D721Med (cell line): ENCODE results near the gene CDYL.

ENCODE experiments used
- DNase-seq: peaks from one replicate; pipeline ENCODE4 v3.0.0; 2011; ENCODE audit warnings: low spot score; ENCODE audit not compliant: insufficient read length
- FAIRE-seq: peaks from 2 replicates; lab custom pipeline; 2011; peaks lifted over from hg19 to GRCh38; lab: Jason Lieb, UNC
- TF ChIP-seq, protein P1 (sequence below): IDR thresholded peaks from 2 replicates; pipeline ENCODE4 v1.5.1; 2012; ENCODE audit warnings: mild to moderate bottlenecking, control low read depth; ENCODE audit not compliant: insufficient read depth; ENCODE audit errors: missing control alignments

The CDYL gene

DNA sequence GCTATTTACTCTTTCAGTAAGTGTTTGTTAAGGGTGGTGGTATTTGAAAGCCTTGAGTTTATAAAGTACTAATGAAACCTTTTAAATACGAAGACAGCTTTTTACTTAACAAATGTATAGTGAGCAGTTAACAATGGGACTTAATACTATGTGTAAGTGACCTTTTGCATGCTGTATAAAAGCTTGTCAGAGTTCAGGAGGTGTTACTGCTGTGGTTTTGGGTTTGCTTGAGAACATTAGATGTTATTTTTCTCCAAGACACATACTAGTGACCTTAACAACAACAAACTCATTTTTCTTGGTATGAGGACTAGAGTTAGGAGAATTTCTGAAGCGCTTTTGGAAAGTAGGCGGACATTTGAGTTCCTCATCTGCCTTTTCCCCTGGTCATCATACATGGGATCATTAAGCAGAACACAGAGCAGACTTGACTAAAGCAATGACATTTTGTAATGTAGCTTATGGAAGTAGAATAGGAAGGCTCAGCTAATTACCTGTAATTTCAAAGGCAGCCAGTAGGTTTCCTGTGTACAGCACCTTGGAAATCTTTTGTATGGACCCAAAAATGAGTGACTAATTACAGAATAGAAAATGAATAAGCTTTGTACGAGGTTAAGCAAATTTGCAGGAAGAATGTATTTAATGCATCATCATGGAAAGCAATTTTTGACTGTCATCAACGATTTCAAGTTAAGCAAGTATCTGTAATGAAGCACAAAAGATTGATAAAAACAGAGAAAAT is 14.1 kb downstream of the CDYL start:
- no peak for DNase-seq
- FAIRE-seq, result no peak
- TF ChIP-seq, protein P1, sequence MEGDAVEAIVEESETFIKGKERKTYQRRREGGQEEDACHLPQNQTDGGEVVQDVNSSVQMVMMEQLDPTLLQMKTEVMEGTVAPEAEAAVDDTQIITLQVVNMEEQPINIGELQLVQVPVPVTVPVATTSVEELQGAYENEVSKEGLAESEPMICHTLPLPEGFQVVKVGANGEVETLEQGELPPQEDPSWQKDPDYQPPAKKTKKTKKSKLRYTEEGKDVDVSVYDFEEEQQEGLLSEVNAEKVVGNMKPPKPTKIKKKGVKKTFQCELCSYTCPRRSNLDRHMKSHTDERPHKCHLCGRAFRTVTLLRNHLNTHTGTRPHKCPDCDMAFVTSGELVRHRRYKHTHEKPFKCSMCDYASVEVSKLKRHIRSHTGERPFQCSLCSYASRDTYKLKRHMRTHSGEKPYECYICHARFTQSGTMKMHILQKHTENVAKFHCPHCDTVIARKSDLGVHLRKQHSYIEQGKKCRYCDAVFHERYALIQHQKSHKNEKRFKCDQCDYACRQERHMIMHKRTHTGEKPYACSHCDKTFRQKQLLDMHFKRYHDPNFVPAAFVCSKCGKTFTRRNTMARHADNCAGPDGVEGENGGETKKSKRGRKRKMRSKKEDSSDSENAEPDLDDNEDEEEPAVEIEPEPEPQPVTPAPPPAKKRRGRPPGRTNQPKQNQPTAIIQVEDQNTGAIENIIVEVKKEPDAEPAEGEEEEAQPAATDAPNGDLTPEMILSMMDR, result no peak

DNA sequence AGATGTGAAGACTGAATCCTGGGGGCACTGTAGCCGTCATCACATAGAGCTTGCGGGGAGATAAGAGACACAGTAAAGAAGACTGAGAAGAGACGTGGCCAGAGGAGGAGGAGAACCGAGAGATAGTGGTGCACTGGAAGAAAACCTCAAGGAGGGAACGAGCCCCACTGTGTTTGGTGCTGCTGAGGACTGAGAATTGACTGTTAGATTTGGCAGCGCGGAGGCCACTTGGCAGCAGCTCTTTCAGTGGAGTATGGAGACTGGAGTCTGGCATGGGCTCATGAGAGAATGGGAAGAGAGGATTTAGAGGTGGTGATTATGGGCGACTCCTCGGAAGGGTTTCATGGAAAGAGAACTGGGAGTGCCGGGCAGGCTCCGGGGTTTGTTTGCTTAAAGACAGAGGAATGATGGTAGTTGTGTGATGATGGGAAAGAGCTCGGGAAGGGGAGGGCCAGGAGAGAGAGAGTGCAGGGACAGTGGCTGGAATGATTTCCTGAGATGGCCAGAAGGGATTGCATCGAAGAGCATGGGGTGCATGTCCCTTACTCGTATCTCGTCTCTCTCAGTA is 18.0 kb downstream of the CDYL start:
- TF ChIP-seq, protein P1, result no peak
- FAIRE-seq (no peak), DNase-seq (no peak)

DNA sequence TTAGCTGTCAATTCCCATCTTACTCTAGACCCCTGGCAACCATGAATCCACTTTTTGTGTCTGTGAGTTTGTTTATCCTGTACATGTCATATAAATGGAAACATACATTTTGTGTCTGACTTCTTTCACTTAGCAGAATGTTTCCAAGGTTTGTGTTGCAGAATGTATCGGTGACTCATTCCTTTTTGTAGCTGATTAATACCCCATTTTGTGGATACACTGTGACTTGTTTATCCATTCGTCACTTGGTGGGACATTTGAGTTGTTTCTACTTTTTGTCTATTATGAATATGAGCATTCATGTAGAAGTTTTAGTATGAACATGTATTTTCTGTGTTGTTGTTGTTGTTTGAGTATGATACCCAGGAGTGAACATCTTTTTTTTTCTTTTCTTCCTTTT is 21.4 kb downstream of the CDYL start:
- TF ChIP-seq, protein P1, result no peak
- DNase-seq (no peak), FAIRE-seq (no peak)

DNA sequence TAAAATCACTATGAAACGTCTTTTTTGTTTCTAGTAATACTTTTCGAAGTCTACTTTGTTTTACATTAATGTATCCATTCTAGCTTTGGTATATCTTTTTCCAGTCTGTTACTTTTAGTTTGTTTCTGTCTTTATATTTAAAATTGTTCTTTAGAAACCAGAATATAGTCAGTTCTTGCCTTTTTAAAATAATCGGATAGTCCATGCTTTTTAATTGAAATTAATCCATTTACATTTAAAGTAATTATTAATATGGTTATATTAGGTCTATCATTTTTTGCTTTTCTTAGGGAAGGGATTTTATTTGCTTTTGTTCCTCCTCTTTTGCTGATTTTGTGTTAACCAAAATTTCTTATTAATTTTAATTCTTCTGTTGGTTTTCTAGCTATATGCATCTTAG is 23.7 kb downstream of the CDYL start:
- no peak for FAIRE-seq

DNA sequence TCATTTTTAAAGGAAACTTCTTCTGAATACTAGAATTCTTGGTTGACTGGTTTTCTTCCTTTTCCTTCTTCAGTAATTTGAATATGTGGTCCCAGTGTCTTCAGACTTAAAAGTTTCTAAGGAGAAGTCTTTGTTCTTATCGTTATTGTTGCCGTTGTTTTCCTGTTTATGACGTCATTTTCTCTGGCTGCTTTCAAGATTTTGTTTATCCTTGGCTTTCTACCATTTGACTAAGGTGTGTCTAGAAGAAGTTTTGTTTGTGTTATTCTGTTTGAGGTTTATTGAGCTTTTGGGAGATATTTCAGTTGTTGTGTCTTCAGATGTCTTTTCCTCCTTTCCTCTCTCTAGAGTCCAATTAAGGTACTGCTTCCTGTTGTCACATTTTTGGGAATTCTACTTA is 24.5 kb downstream of the CDYL start:
- no peak for FAIRE-seq
- no peak for DNase-seq
- TF ChIP-seq, protein P1, result no peak

More for the DNA sequence above, 23.7 kb downstream of the CDYL start:
- DNase-seq, result no peak
- TF ChIP-seq, protein P1, result no peak

DNA sequence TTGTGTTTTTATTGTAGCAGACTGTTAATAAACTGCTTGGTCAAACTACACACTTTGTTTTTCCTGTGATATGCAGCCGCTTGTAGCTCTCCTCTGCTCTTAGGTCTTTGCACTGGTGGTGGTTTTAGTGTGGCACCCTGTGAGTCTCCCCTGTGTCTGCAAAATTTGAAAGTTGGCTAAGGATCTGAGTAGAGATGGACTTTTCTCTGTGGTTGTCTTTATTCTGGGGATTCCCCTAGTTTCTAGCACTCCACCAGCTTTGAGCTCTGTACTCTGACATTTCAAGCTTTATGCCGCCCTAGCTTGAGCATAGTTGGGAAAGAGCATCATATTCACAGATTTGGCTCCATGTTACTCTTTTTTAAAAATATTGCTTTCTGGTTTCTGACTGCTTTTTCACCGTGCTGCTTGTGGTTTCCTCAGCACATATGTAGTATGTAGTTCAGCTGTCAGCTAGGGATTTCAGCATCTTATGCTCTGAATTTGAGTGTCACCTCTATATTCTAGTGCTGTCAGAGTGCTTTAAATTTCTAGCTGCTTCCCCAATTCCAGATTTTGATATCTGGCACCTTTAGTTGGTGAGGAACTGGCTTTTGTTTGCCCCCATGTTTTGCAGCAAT is 25.4 kb downstream of the CDYL start:
- TF ChIP-seq, protein P1, result no peak
- FAIRE-seq (no peak), DNase-seq (no peak)
